Lower lobe of right lung (tissue), 2 donors: ENCODE measurements around the gene NFATC1. TPM values are rescaled to one million over a fixed set of nuclear protein-coding genes. Genes with fewer than 3 reads are reported as not detected.
A peak's percentile ranks its signal among the peaks of the same experiment; 100 is the strongest.

Experiments used
- ATAC-seq, 2 donors: fragments of 200-7000 bp; cut with Tn5 transposase; one replicate each; pipeline ENCODE4 v1.9.1; 2020 to 2022; ENCODE audit warnings: mild to moderate bottlenecking in 2 of 2, moderate library complexity in 2 of 2
- DNase-seq: peaks from one replicate; pipeline ENCODE4 v3.0.0-alpha.2; 2020
- H3K27ac ChIP-seq: fragments of 200-600 bp; one replicate; pipeline ENCODE4 v1.8.0; 2022
- H3K27me3 ChIP-seq: fragments of 200-600 bp; one replicate; pipeline ENCODE4 v1.8.0; 2022; ENCODE audit warnings: low read depth
- H3K36me3 ChIP-seq: fragments of 200-600 bp; one replicate; pipeline ENCODE4 v1.8.0; 2022; ENCODE audit warnings: mild to moderate bottlenecking
- H3K4me1 ChIP-seq: fragments of 200-600 bp; one replicate; pipeline ENCODE4 v1.8.0; 2022
- H3K4me3 ChIP-seq: fragments of 200-600 bp; one replicate; pipeline ENCODE4 v1.8.0; 2022; ENCODE audit warnings: mild to moderate bottlenecking
- H3K9me3 ChIP-seq: fragments of 200-600 bp; one replicate; pipeline ENCODE4 v1.8.0; 2022
- CTCF ChIP-seq: fragments of 200-600 bp; IDR thresholded peaks from one replicate; pipeline ENCODE4 v1.8.0; 2022; ENCODE audit warnings: antibody characterized with exemption, mild to moderate bottlenecking
- intact Hi-C: fragments of 100-400 bp; cut with DNase I; formaldehyde crosslinking; loops from one replicate; pipeline ENCODE4 v1.11.0; 2022
- total RNA-seq: library from RNA; stranded (reverse); fragmentation: NEBNext Ultra II Directional; extraction: Animal tissue kit (Norgen Biotek cat#: 25700); gene quantifications from one replicate; pipeline ENCODE4 v1.2.1, GENCODE V29; 2021
- donor health status: DM: no; HTN: yes; CAD: no; lungs with severe emphysema.

NFATC1 gene
- total RNA-seq, 1 donor from 2014 or later = 21.4 TPM

- no peak overlapping the region for H3K27ac ChIP-seq
- no peaks in the 10 kb centered on the region for H3K9me3 ChIP-seq
- no peaks in the 10 kb centered on the region for H3K27me3 ChIP-seq
- DNase-seq = no peak
- peaks cover 8% of the 10 kb centered on the region for H3K36me3 ChIP-seq
- no peak for TF ChIP-seq CTCF
- no peak for ATAC-seq
- intact Hi-C loops = no loop called here
- H3K4me1 ChIP-seq = peaks cover 7% of the 10 kb centered on the region
- H3K4me3 ChIP-seq = no peak overlapping the region
Observed at GRCh38 chr18:79515331-79515730, 119.6 kb downstream of the NFATC1 start.

GRCh38 chr18:79515944-79516351 lies 120.2 kb downstream of the NFATC1 start:
- Histone ChIP-seq H3K27me3 (no peaks in the 10 kb centered on the region), H3K4me1 (peaks cover 7% of the 10 kb centered on the region), H3K27ac (no peak overlapping the region), H3K9me3 (no peaks in the 10 kb centered on the region), H3K4me3 (no peak overlapping the region), H3K36me3 (peaks cover 8% of the 10 kb centered on the region)
- ATAC-seq = no peak
- no peak for TF ChIP-seq CTCF
- no peak for DNase-seq
- intact Hi-C loops = no loop called here

- H3K9me3 ChIP-seq = no peaks in the 10 kb centered on the region
- intact Hi-C loops = no loop called here
- DNase-seq = no peak
- ATAC-seq = no peak
- no peak for TF ChIP-seq CTCF
- no peak overlapping the region for H3K27ac ChIP-seq
- H3K27me3 ChIP-seq = no peaks in the 10 kb centered on the region
- peaks cover 8% of the 10 kb centered on the region for H3K36me3 ChIP-seq
- H3K4me1 ChIP-seq = peaks cover 7% of the 10 kb centered on the region
- no peak overlapping the region for H3K4me3 ChIP-seq
Observed at GRCh38 chr18:79516441-79516931, 120.8 kb downstream of the NFATC1 start.

GRCh38 chr18:79517341-79517740 lies 121.6 kb downstream of the NFATC1 start:
- intact Hi-C loops = no loop called here
- Histone ChIP-seq H3K36me3 (peaks cover 5% of the 10 kb centered on the region), H3K4me1 (peaks cover 7% of the 10 kb centered on the region), H3K27ac (no peak overlapping the region), H3K4me3 (no peak overlapping the region), H3K27me3 (no peaks in the 10 kb centered on the region), H3K9me3 (no peaks in the 10 kb centered on the region)
- ATAC-seq (no peak), DNase-seq (no peak)
- TF ChIP-seq CTCF = no peak

- DNase-seq (no peak), ATAC-seq (peak in 1 of 2 donors; percentile 11)
- H3K36me3 ChIP-seq = no peaks in the 10 kb centered on the region
- H3K4me3 ChIP-seq = no peak overlapping the region
- no peak for TF ChIP-seq CTCF
- no peaks in the 10 kb centered on the region for H3K9me3 ChIP-seq
- H3K4me1 ChIP-seq = peaks cover 13% of the 10 kb centered on the region
- no peaks in the 10 kb centered on the region for H3K27me3 ChIP-seq
- intact Hi-C loops = no loop called here
- no peak overlapping the region for H3K27ac ChIP-seq
Observed at GRCh38 chr18:79518028-79518682, 122.4 kb downstream of the NFATC1 start.
